ENCODE measurements around the gene MYO7B.
A peak's percentile ranks its signal among the peaks of the same experiment; 100 is the strongest.

The MYO7B gene

DNA sequence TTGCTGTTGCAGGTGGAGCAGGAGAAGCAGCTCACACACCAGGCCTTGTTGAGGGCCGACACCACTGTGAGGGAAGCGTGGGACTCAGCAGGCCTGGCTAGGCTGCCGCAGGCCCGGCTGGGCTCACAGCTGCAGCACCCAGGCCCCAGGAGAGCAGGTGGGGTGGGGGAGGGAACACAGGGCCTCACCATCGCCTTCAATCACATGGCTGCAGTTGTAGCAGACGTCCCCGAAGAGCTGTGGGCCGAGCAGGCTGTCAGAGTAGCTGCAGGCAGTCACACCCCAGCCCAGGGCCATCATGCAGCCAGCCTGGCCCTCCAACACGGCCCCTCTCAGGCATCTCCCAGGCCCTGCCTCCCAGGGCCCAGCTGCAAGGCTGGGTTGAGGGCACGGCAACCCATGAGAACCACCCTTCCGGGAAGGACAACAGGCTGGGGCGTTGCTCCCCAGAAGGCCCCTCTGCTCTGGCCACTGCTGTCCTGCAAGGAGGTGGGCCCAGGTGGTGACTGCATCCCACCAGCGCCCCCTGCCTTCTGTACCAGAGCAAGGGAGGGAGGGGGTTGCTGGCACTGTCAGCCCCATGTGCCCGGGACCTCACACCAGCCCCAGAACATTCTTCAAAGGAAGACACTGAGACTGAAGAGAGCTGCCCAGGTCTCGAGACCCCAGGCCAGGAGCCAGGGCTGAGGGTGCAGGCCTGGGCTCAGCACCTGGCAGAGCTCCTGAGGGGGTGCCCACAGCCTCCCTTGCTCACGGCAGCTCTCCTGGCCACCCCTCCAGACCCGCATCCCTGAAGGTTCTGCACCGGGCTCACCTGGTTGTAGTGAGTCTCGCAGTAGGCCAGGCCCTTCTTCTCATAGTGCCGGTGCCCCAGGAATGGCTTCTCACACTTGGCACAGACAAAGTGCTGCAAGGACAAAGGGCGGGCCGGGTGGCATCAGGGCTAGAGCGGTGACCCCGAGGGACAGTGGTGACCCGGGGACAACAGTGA is 104.9 kb downstream of the MYO7B start:
- Histone ChIP-seq H3K4me3 (peak overlapping the region in 6 of 10 experiments; percentile 9 to 49 (median 39); a peak in 7 of 20 replicates), H3K36me3 (no peaks in the 10 kb centered on the region), H3K4me1 (peaks cover 66 to 100% (median 99%) of the 10 kb centered on the region in 10 experiments), H3K9ac (peak overlapping the region in 8 of 11 experiments; percentile 28 to 92 (median 82); a peak in 15 of 22 replicates), H3K27me3 (peaks cover 0 to 8% (median 0%) of the 10 kb centered on the region in 11 experiments; a peak in 1 of 22 replicates), H3K27ac (peak overlapping the region in 9 of 11 experiments; percentile 2 to 99 (median 88); a peak in 17 of 22 replicates), H3K9me3 (replicated peaks in 1 of 11) (no peaks in the 10 kb centered on the region), H3K4me2 (peak overlapping the region; percentile 88 to 100 (median 97)), H4K20me1 (no peaks in the 10 kb centered on the region)
- no peak for TF ChIP-seq Cebpa-rat (IDR thresholded peaks at IDR 0.05)

GRCh38 chr2:127641133-127641532 is 105.7 kb downstream of the MYO7B start:
- H3K36me3 ChIP-seq, result no peaks in the 10 kb centered on the region
- peak overlapping the region in 8 of 11 experiments; percentile 13 to 92 (median 78); a peak in 11 of 22 replicates for H3K9ac ChIP-seq
- H3K27me3 ChIP-seq, result peaks cover 0 to 8% (median 0%) of the 10 kb centered on the region in 11 experiments; a peak in 1 of 22 replicates
- peak overlapping the region in 5 of 10 experiments; percentile 9 to 46 (median 35); a peak in 5 of 20 replicates for H3K4me3 ChIP-seq
- H3K4me2 ChIP-seq, result peak overlapping the region; percentile 88 to 100 (median 97)
- peaks cover 66 to 100% (median 99%) of the 10 kb centered on the region in 10 experiments for H3K4me1 ChIP-seq
- no peaks in the 10 kb centered on the region for H4K20me1 ChIP-seq
- no peak for TF ChIP-seq Cebpa-rat (IDR thresholded peaks at IDR 0.05)
- H3K9me3 ChIP-seq (replicated peaks in 1 of 11), result no peaks in the 10 kb centered on the region
- peak overlapping the region in 8 of 11 experiments; percentile 14 to 99 (median 92); a peak in 14 of 22 replicates for H3K27ac ChIP-seq

DNA sequence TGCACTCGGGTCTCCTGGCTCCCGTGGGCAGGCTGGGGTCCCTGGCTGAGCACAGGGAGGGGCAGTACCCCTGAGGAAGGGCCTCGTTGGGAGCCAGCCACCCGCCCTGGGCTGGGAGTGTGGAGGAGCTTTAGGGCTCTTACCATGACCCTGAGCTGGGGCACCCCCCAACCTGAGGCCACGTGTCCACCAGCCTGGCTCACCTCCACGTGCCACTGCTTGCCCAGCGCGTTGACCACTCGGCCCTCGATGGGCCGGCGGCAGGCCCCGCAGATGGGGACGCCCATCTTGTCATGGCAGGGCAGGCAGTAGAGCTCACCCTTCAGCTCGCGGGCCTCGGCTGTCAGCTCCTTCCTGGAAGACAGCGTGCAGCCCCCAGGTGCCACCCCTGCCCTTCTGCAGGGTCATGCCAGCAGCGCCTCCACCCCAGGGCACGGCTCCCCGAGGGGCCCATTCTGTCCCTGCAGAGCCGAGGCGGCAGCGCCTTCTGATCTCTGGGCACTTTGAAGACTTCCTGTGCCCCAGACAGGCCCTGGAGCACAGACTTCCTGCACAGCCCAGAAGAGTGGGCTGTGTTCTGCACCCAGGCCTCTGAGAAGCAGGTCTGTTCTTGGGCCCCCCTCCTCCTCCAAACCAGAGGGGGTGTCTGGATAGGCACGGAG is 106.5 kb downstream of the MYO7B start:
- H3K27me3 ChIP-seq, result peaks cover 0 to 8% (median 0%) of the 10 kb centered on the region in 11 experiments; a peak in 1 of 22 replicates
- peak overlapping the region; percentile 88 to 100 (median 97) for H3K4me2 ChIP-seq
- no peaks in the 10 kb centered on the region for H4K20me1 ChIP-seq
- no peaks in the 10 kb centered on the region for H3K36me3 ChIP-seq
- no peak for TF ChIP-seq Cebpa-rat (IDR thresholded peaks at IDR 0.05)
- H3K4me3 ChIP-seq, result peak overlapping the region in 6 of 10 experiments; percentile 9 to 46 (median 27); a peak in 10 of 20 replicates
- peaks cover 66 to 100% (median 99%) of the 10 kb centered on the region in 10 experiments for H3K4me1 ChIP-seq
- H3K9ac ChIP-seq, result peak overlapping the region in 8 of 11 experiments; percentile 48 to 92 (median 78); a peak in 15 of 22 replicates
- peak overlapping the region in 9 of 11 experiments; percentile 40 to 99 (median 88); a peak in 18 of 22 replicates for H3K27ac ChIP-seq
- H3K9me3 ChIP-seq (replicated peaks in 1 of 11), result no peaks in the 10 kb centered on the region

DNA sequence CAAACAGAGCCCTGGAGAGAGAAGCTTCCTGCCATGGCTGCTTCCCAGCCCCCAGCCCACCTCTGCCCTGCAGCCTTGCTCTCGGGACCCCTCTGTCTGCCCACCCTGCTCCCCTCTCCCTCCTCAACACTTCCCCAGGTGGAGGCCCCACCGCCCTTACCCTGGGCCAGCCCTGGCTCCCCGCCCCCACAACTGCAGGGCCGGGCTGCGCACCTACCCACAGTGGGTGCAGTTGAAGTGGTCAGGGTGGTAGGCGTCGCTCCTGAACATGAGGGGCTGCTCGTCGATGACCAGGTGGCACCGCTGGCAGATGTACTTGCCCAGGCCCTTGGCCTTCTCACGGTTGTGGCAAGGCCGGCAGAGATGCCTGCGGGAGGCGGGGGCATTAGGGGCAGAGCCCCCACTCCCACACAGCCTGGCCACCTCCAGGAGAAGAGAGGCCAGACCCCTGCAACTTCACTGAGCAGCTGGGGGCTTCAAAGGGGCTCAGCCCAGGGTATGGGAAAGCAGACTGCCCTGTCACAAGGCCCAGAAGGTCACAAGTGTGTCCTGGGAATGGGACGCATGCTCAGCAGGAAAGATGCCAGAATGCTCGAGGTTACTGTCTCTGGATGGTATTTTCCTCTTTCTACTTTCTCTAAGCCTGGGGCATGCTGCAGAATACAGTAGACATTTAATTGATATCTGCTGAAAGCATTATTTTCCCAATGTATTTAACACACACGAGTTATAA is 107.4 kb downstream of the MYO7B start:
- peak overlapping the region in 4 of 11 experiments; percentile 15 to 92 (median 90); a peak in 8 of 22 replicates for H3K9ac ChIP-seq
- H4K20me1 ChIP-seq, result no peaks in the 10 kb centered on the region
- H3K9me3 ChIP-seq (replicated peaks in 1 of 11), result no peaks in the 10 kb centered on the region
- peaks cover 0 to 8% (median 0%) of the 10 kb centered on the region in 11 experiments; a peak in 1 of 22 replicates for H3K27me3 ChIP-seq
- H3K4me1 ChIP-seq, result peaks cover 66 to 100% (median 99%) of the 10 kb centered on the region in 10 experiments
- peak overlapping the region; percentile 11 to 100 (median 97); a peak in 19 of 22 replicates for H3K4me2 ChIP-seq
- H3K27ac ChIP-seq, result peak overlapping the region in 7 of 11 experiments; percentile 20 to 99 (median 88); a peak in 12 of 22 replicates
- no peaks in the 10 kb centered on the region for H3K36me3 ChIP-seq
- no peak for TF ChIP-seq Cebpa-rat (IDR thresholded peaks at IDR 0.05)
- H3K4me3 ChIP-seq, result no peak overlapping the region

DNA sequence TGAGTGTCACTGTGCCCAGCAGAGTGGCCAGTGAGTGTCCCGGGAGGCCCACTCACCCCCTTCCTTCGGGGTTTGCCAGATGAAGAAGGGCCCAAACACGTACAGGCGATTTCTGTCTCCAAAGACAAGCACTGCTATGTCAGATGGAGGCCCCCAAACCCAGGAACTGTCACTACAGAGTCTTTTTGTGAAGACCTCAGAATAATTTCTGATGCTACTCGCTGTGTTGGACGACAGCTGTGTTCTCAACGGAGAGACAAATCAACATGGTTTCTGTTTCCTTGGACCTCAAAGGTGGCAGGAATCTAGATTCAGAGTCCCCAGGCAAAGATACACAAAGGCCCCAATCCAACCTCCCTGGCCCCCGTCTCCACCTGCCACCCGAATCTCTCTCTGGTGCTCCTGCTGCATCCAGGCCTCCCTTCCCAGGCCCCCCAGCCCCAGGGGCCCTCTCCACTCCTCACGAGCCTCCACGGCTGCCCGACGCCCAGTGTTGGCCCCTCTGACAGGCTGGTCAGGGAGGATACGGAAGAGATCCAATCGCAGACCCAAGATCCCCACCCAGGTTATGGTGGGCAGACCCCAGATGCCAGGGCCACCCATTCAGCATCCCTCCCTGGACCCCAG is 108.1 kb downstream of the MYO7B start:
- H3K36me3 ChIP-seq, result no peaks in the 10 kb centered on the region
- TF ChIP-seq Cebpa-rat (IDR thresholded peaks at IDR 0.05), result no peak
- no peak overlapping the region for H3K4me3 ChIP-seq
- peaks cover 65 to 100% (median 99%) of the 10 kb centered on the region in 10 experiments for H3K4me1 ChIP-seq
- H3K27me3 ChIP-seq, result peaks cover 0 to 6% (median 0%) of the 10 kb centered on the region in 11 experiments; a peak in 1 of 22 replicates
- no peaks in the 10 kb centered on the region for H3K9me3 ChIP-seq (replicated peaks in 1 of 11)
- H4K20me1 ChIP-seq, result no peaks in the 10 kb centered on the region
- H3K27ac ChIP-seq, result peak overlapping the region in 6 of 11 experiments; percentile 3 to 99 (median 92); a peak in 10 of 22 replicates
- H3K9ac ChIP-seq, result peak overlapping the region in 4 of 11 experiments; percentile 15 to 91 (median 62); a peak in 8 of 22 replicates
- H3K4me2 ChIP-seq, result peak overlapping the region in 7 of 11 experiments; percentile 94 to 100 (median 99); a peak in 14 of 22 replicates

- Histone ChIP-seq H3K9ac (peak overlapping the region in 2 of 11 experiments; percentile 15 to 18; a peak in 2 of 22 replicates), H3K27me3 (no peaks in the 10 kb centered on the region; a peak in 1 of 22 replicates)
Observed at GRCh38 chr2:127644066-127645025, 108.9 kb downstream of the MYO7B start.

More at GRCh38 chr2:127644066-127645025, 108.9 kb downstream of the MYO7B start:
- peak overlapping the region in 4 of 11 experiments; percentile 72 to 99 (median 98); a peak in 5 of 22 replicates for H3K27ac ChIP-seq
- H3K4me3 ChIP-seq, result no peak overlapping the region
- H3K36me3 ChIP-seq, result no peaks in the 10 kb centered on the region
- TF ChIP-seq Cebpa-rat (IDR thresholded peaks at IDR 0.05), result no peak
- H3K4me1 ChIP-seq, result peaks cover 60 to 98% (median 97%) of the 10 kb centered on the region in 10 experiments
- H4K20me1 ChIP-seq, result peaks cover 0 to 3% (median 0%) of the 10 kb centered on the region in 11 experiments; a peak in 1 of 22 replicates
- H3K9me3 ChIP-seq (replicated peaks in 1 of 11), result no peaks in the 10 kb centered on the region
- H3K4me2 ChIP-seq, result peak overlapping the region in 7 of 11 experiments; percentile 28 to 100 (median 98); a peak in 12 of 22 replicates
